Hypothalamus (tissue), 51 donors: ENCODE data around the gene UNC5A.
"Not testable (repeated sequence)": the region's sequence is repeated elsewhere in the genome, so short reads cannot be mapped to it uniquely, and the experiment has no call there.

Experiments
- DNase-seq, 51 donors: peaks; one replicate each; lab custom pipeline; 2025; lab: John Stamatoyannopoulos, UW

The UNC5A gene

DNA sequence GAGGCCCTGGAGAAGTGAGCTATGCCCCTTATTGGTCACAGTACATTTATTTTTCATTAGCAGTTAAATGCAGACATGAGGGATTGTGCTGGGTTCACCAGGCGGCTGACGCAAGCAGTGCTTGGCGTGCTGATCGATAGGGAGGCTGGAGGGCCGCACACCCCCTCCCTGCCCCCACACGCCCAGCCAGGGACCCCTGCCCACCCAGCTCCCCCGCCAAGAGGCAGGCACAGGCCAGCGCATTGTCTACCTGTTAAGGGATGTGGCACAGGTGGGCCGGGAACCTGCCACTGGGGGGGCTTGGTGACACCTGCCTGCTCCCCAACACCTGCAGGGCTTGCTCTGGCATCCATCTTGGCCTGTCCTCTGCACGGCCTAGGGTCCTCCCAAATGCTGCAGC lies 49.6 kb downstream of the UNC5A start:
- DNase-seq: no peak

- DNase-seq: no peak
Measured at GRCh38 chr5:176860381-176860780, 50.0 kb downstream of the UNC5A start.

DNA sequence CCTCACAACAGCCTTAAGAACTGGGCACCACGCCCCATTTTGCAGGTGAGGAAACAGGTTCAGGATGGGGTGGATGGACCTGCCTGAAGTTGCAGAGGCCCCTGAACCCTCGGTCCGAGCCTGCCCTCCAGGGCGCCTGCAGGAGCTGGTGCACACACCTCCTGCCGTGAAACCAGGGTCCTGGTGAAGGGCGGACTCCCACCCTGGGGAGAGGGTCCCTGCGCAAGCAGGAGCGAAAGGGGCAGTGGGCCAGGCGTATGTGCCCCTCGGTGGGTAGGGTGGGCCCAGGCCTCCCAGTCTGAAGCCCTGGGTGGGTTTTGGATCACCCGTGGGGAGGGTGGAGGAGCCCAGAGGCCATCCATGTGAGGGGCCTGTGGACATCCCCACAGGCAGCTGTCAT lies 50.9 kb downstream of the UNC5A start:
- no peak for DNase-seq

GRCh38 chr5:176862330-176862995 lies 52.1 kb downstream of the UNC5A start:
- no peak for DNase-seq

- DNase-seq: no peak
Measured at GRCh38 chr5:176863041-176863764, 52.8 kb downstream of the UNC5A start.

- DNase-seq: no peak
Measured at GRCh38 chr5:176863765-176864098, 53.4 kb downstream of the UNC5A start.

- no peak for DNase-seq
Measured at GRCh38 chr5:176864755-176865154, 54.4 kb downstream of the UNC5A start.

DNA sequence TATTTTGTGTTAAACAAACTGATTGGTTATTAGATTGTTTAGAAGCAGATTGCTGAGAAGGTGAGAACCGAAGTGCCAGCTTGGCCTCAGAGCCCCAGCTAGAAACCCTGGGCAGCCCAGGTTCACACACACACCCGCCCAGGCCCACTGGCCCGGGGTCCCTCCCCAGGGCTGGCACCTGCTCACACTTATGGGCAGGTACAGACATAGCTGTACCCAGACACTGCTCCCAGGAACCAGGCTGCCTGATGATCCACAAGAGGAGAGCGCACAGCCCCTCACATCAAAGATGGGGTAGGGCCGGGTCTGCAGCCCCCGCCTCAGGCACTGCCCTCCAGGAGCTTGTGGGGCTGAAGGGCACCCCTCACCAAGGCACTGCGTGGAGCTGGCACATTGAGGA lies 55.6 kb downstream of the UNC5A start:
- DNase-seq: no peak

DNA sequence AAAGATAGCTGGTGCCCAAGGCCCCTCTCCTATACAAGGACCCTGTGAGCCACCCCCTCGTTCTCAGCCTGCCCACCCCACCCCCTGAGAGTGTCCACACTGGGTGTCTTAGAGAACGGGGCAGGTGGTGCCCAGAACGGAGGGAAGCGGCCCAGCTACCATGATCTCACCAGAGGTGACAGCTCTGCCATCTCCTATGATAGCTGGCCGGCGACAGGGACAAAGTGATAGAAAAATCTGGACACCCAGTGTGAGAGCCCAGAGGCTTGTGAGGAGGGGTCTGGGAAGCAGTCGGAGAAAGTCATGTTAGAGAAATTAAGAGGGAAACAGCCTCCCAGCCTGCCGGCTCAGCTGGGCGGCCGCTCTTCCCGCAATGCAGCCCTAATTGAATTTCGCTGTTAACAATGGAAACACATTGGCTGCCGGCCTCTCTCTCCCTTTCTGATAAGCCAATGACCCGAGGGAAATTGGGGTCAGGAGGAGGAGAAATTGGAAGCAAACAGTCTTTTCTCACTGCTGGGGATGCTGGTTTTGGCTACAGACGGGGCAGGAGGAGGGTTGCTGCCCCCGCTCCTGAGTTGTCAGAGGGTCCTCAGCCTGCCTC lies 56.5 kb downstream of the UNC5A start:
- DNase-seq: no peak

DNA sequence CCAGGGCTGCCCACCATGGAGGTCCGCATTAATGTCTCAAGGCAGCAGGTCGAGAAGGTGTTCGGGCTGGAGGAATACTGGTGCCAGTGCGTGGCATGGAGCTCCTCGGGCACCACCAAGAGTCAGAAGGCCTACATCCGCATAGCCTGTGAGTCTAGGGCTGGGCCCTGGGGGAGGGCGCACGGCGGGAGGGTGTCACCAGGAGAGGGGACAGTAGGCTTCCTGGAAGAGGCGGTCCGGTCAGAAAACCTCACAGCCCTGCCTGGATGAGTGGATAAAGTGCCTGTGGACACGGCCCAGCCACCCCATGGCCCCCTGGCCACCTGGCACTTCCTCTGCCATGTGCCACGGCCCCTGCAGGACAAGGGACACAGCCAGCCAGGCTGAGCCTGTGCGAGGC lies 57.8 kb downstream of the UNC5A start:
- DNase-seq: no peak

DNA sequence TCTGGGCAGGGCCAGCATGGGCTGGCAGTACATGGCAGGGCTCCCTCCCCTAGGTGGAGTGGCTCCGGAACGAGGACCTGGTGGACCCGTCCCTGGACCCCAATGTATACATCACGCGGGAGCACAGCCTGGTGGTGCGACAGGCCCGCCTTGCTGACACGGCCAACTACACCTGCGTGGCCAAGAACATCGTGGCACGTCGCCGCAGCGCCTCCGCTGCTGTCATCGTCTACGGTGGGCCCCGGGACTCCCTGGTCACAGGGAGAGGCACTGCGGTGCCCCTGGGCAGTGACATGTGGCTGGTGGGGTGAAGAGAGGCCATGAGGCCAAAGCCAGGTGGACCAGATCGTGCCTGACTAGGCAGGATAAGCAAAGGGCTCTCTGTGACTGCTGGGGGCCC lies 58.4 kb downstream of the UNC5A start:
- DNase-seq: no peak

DNA sequence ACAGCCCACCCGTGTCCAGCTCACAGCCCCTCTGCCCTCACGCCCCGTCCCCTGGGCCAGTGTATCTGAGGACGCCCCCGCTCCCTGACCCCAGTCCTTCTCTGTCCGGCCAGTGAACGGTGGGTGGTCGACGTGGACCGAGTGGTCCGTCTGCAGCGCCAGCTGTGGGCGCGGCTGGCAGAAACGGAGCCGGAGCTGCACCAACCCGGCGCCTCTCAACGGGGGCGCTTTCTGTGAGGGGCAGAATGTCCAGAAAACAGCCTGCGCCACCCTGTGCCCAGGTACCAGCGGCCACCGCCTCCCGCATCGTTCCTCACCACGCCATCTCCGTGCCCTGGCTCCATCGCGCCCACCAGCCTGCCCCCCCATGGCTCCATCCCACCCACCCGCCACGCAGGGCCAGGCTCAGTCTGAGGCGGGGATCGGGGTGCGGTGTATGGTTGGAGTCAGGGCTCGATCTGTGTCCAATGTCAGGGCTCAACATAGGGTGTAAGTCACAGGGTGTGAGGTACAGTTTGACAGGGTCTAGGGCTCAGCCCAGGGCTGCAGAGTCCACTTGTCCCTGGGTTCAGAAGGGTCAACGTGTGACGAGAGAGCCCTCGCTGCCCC lies 59.2 kb downstream of the UNC5A start:
- DNase-seq: no peak

GRCh38 chr5:176870110-176870591 lies 59.8 kb downstream of the UNC5A start:
- DNase-seq: peak in 14 of 51 donors; percentile 6 to 44 (median 22)

DNA sequence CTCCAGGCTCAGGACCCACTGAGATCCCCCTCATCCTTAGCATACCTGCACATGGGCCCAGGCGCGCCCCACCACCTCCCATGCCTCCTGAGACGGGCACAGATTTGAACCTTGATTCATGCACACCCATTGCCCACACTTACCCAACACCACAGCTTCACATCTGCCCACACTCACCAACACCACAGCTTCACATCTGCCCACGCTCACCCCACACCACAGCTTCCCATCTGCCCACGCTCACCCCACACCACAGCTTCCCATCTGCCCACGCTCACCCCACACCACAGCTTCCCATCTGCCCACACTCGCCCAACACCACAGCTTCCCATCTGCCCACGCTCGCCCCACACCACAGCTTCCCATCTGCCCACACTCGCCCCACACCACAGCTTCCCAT lies 60.3 kb downstream of the UNC5A start:
- not testable (repeated sequence) for DNase-seq

GRCh38 chr5:176872586-176872985 lies 62.2 kb downstream of the UNC5A start:
- DNase-seq: not testable (repeated sequence)

DNA sequence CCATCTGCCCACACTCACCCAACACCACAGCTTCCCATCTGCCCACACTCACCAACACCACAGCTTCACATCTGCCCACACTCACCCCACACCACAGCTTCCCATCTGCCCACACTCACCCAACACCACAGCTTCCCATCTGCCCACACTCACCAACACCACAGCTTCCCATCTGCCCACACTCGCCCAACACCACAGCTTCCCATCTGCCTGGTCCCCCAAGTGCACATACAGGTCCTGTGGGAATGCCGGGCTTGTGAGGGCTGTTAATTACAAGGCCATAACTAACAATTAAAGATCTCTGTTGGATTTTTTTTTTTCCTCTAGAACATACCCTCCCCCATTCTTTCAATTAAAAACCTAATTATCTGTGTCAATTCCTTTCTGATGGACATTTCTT lies 62.7 kb downstream of the UNC5A start:
- DNase-seq: not testable (repeated sequence)

- DNase-seq: no peak
Measured at GRCh38 chr5:176873541-176874172, 63.3 kb downstream of the UNC5A start.

- no peak for DNase-seq
Measured at GRCh38 chr5:176874198-176874780, 63.9 kb downstream of the UNC5A start.

DNA sequence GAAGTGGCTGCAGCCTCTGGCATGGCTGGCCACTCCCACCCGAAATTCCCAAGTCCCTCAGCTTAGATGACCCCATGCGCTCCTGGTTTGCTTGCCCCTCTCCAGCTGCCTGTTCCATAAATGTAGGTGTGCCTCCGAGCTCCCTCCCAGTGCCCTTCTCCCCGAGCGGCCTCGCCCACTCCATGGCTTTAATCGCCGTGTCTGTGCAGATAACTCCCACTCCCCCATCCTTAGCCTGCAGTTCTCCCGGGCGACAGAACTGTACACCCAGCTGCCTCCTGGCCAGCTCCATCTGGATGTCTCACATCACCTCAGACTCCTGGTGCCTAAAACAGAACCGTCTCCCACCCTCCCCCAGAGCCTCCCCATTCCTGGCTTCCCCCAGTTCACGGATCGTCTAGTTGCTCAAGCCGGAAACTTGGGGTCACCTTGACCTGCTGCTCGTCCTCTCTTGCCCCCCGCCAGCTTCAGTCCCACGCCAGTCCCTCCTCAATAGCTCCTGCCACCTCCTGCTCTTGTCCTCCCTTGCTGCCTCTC lies 64.7 kb downstream of the UNC5A start:
- DNase-seq: no peak

DNA sequence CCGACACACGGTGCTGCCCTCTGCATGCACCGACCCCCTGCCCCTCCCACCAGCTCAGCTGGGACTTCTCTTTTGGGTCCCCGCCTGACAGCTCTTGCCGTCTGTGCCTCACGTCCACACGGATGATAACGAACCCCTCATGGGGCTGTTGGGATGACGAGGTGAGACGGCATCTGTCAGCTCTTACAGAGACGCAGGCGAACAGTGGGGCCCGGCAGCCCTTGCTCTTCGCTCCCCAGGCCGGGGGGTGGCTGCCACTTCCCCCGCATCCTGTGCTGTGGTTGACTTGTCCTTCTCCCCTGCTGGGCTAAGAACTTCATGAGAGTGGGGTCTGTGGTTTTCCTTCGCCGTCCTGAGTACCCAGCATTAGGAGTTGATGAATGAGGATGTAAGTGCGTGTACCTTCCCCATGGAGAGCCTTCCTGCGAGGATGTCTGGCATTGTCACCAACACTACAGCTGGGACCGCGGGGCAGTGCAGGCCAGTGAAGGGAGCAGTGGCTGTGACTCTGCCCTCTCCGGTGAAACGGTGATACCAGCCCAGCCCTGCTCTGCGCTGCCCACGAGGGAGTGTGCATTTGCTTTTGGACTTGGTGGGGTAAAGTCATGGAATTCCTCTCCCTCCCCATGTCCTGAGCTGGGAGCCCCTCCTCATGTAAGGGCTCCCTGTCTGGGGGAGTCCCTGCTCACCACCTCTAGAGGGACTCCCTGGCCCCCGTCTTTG lies 65.6 kb downstream of the UNC5A start:
- no peak for DNase-seq
